ENCODE data around the gene PFN1. TPM values are rescaled to one million over a fixed set of nuclear protein-coding genes. Genes with fewer than 3 reads are reported as not detected.

Gene PFN1
- 2,317 and 2,656 TPM in 2 replicates for total RNA-seq (2014; rRNA removed; shearing (Covaris generic))

- DNase-seq (ENCODE audit: low spot score): peak; percentile 78
Measured at GRCh38 chr17:4948166-4948930, at the start of gene PFN1. Gene PFN1, minus strand, starts transcription at chr17:4948530. Its CDS starts 136 bp downstream, at chr17:4948394.

GRCh38 chr17:4997302-4998026 lies 49.1 kb upstream of the PFN1 start, which contains the start of the genes INCA1 and KIF1C:
Gene INCA1, minus strand, starts transcription at chr17:4997522. Its CDS starts 3,085 bp downstream, at chr17:4994437.
Gene KIF1C, plus strand, starts transcription at chr17:4997950. Its CDS starts 2,297 bp downstream, at chr17:5000247.
- DNase-seq (ENCODE audit: low spot score): peak; percentile 85

GRCh38 chr17:4994081-4994595 lies 45.8 kb upstream of the PFN1 start:
- DNase-seq (ENCODE audit: low spot score): no peak

- no peak for DNase-seq (ENCODE audit: low spot score)
Measured at GRCh38 chr17:4987767-4988567, 39.6 kb upstream of the PFN1 start.

GRCh38 chr17:4986951-4987766 lies 38.8 kb upstream of the PFN1 start, which contains the start of gene CAMTA2:
Gene CAMTA2, minus strand, starts transcription at chr17:4987675. Its CDS starts 1,453 bp downstream, at chr17:4986222.
- peak; percentile 62 for DNase-seq (ENCODE audit: low spot score)

GRCh38 chr17:4986403-4986802 lies 38.1 kb upstream of the PFN1 start:
- peak; percentile 15 for DNase-seq (ENCODE audit: low spot score)

- DNase-seq (ENCODE audit: low spot score): no peak
Measured at GRCh38 chr17:4982305-4982704, 34.0 kb upstream of the PFN1 start.

GRCh38 chr17:4980644-4981216 lies 32.4 kb upstream of the PFN1 start:
- DNase-seq (ENCODE audit: low spot score): peak; percentile 64

- no peak for DNase-seq (ENCODE audit: low spot score)
Measured at GRCh38 chr17:4978726-4979125, 30.4 kb upstream of the PFN1 start.

GRCh38 chr17:4974115-4974670 lies 25.9 kb upstream of the PFN1 start:
- no peak for DNase-seq (ENCODE audit: low spot score)

- DNase-seq (ENCODE audit: low spot score): no peak
Measured at GRCh38 chr17:4973256-4974114, 25.2 kb upstream of the PFN1 start.

- no peak for DNase-seq (ENCODE audit: low spot score)
Measured at GRCh38 chr17:4972752-4973151, 24.4 kb upstream of the PFN1 start.

- no peak for DNase-seq (ENCODE audit: low spot score)
Measured at GRCh38 chr17:4972322-4972721, 24.0 kb upstream of the PFN1 start.

- DNase-seq (ENCODE audit: low spot score): no peak
Measured at GRCh38 chr17:4971826-4972225, 23.5 kb upstream of the PFN1 start.

- no peak for DNase-seq (ENCODE audit: low spot score)
Measured at GRCh38 chr17:4970273-4970672, 21.9 kb upstream of the PFN1 start.

- no peak for DNase-seq (ENCODE audit: low spot score)
Measured at GRCh38 chr17:4969551-4970173, 21.3 kb upstream of the PFN1 start.

GRCh38 chr17:4969047-4969550 lies 20.8 kb upstream of the PFN1 start:
- DNase-seq (ENCODE audit: low spot score): no peak

GRCh38 chr17:4968486-4969046 lies 20.2 kb upstream of the PFN1 start:
- peak; percentile 4 for DNase-seq (ENCODE audit: low spot score)
